DMS 273 (cell line): ENCODE measurements around the gene GID4.

ENCODE experiments used
- DNase-seq: peaks from one replicate; lab custom pipeline; 2025; ENCODE audit not compliant: unreplicated experiment; lab: John Stamatoyannopoulos, UW

The GID4 gene

DNA sequence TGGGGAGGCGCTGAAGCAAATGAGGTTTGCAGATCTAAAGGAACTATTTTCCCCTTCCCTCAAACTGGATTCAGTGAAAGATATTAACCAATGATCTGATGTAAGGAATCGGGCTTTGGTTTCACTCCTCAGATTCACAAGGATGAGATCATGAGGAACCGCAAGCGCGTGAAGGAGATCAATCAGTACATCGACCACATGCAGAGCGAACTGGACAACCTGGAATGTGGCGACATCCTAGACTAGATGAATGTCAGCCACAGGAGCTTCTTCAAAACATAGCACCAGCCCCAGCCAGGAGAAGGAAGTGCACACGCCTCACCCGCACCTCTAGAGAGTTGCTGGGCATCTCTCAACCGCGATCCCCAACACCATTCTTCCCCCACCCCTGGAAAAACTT is 22.8 kb upstream of the GID4 start:
- no peak for DNase-seq

DNA sequence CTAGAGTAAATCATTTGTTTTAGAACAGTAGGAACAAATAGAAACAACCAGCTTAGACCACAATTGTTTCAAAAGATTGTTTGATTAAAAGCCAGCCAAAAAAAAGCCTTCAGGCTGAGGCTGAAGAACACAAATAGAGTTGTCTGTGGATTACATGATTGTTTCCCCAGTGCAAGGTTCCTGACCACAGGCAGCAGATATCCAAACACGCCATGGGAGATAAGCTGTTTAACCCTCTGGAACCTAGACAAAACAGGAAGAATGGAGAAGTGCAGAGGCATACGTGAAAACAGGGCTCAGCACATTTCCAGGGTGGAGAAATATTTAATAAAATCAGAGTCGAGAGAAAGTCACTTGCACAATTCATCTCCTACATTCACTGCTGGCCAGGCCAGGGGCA is 21.2 kb upstream of the GID4 start:
- DNase-seq: no peak

DNA sequence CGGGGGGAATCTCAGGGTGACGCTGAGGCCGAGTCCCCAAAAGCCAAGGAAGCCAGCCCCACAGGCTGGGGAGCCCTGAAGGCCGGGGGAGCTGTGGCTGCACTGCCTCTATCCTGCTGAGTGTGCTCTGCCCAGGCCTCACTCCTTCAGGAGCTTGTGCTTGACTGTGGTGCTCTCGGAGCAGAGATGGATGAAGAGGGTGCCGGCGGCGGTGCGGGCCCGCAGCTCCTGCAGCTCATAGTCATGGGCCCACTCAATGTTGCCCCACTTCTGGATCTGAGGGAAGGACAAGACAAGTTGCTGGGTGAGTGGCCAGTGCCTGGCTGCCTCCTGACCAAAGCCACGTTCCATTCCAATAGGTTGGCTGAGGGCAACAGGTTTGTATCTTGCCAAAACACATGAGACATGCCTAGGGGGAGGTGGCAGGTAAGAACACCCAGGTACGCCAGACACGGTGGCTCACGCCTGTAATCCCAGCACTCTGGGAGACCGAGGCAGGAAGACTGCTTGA is 20.7 kb upstream of the GID4 start:
- no peak for DNase-seq

DNA sequence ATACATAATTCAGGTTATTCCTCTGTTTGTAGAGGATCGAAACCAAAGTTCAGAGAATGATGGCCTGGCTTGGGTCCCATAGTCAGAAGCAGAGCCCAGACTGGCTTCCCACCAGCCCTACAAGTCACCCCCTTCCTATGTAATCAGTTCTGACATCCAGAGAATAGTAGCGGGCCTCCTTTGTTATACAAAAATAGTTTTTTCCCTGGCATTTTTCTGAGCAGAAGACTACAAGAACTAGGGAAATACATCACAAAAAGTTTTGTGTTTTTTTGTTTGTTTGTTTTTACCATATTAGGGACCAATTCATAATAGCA is 19.4 kb upstream of the GID4 start:
- no peak for DNase-seq

- no peak for DNase-seq
Observed at GRCh38 chr17:18020971-18021370, 18.2 kb upstream of the GID4 start.

DNA sequence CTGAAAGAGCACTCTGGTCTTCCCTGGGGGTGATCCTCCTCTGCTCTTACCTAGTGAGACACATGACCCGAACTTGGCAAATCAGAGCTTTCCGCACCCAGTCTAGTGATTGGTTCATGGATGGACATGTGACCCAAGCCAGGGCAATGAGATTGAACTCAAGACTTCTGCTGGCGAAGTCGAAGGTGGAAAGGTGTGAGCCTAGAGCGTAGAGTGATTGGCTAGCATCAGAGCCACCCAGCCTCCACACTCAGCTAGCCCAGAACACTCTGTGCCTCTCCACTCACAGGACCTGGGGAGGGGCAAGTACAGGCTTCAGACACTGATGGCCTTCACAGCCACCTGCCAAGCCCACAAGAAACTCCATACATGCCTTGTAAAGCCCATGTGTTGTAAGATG is 17.8 kb upstream of the GID4 start:
- DNase-seq: peak; percentile 56

- DNase-seq: no peak
Observed at GRCh38 chr17:18025241-18025944, 13.8 kb upstream of the GID4 start.

GRCh38 chr17:18025945-18026776 is 13.0 kb upstream of the GID4 start:
- DNase-seq: peak; percentile 84

DNA sequence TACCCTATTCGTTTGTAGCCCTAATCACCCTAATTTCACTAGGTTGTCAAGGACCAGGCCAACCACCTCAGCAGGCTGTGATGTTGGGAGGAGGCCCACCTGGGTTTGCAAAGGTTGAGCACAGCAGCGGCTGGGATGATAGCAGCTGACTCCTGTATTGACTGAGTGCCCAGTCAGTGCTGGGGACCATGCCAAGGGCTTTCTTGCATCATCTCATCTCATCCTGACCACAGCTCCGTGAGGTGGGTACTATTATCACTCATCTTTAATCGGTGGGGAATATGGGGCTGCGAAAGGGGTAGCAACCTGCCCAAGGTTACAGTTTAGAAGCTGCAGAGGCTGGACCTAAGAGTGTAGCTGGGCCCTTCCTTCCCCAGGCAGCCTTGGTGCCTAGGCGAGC is 11.9 kb upstream of the GID4 start:
- no peak for DNase-seq

DNA sequence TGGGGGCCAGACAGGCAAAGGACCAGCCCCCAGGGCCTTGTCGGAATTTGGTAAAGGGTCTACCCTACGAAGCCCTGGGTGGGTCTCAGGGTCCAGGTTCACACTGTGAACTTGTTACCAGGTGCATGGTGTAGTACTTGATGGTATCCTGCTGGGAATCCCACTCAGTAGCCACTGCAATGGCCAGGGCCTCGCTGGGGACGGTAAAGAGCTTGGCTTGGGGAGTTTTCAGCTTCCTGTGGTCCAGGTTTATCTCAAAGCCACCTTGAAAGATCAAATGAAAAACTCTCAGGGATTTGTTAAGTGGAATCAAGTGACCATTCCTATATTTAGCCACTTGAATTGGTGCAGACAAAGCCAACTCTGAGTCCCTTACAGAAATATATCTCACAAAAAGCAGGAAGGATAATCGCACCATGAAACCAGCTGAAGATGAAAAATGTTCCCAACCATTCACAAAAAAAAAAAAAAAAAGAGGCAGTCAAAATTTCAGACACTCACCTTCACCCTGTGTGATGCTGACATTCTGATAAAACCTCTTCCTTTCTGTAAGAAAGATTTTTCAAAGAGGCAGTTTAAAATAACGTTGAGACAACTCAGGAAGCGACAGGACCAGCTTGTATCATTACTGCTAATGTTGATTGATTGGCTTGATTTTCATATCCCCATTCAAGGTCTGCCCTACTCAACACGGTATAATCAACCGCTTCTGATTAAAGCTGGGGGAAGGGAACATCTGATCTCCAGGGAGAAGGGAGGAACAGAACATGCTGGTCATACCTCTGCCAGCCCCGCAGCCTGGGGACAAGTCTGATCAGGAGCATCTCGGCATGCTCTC is 10.9 kb upstream of the GID4 start:
- DNase-seq: peak; percentile 29

DNA sequence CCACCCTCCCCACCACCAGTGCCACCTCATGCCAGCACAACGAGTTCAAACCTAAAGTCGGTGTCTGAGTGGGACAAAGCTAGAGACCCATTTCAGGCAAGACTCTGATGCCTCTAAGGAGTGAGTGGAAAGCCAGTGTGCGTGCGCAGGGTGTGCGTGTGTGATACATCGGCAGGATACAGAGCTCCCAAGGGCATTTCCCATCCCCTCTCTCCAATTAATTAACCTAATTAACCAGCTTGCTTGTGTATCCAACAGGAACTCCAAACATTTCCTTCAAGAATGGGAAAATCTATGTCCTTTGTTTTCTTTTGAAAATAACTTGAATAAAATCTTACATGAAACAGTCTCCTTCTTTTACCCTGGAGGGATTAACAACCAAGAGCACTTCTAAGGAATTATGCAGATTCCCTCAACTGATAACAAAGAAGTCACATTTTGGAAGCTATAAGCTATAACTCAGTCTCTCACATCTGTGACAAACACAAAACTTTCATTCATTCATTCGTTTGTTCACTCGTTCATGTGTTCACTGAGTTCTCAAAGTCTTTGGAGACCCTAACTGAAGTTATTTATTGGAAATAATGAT is 10.2 kb upstream of the GID4 start:
- DNase-seq: no peak

GRCh38 chr17:18031955-18032354 is 7.3 kb upstream of the GID4 start:
- DNase-seq: no peak

GRCh38 chr17:18033442-18034099 is 5.6 kb upstream of the GID4 start:
- DNase-seq: peak; percentile 89

GRCh38 chr17:18035704-18036103 is 3.5 kb upstream of the GID4 start:
- peak; percentile 38 for DNase-seq

GRCh38 chr17:18037486-18037885 is 1.7 kb upstream of the GID4 start:
- DNase-seq: no peak

DNA sequence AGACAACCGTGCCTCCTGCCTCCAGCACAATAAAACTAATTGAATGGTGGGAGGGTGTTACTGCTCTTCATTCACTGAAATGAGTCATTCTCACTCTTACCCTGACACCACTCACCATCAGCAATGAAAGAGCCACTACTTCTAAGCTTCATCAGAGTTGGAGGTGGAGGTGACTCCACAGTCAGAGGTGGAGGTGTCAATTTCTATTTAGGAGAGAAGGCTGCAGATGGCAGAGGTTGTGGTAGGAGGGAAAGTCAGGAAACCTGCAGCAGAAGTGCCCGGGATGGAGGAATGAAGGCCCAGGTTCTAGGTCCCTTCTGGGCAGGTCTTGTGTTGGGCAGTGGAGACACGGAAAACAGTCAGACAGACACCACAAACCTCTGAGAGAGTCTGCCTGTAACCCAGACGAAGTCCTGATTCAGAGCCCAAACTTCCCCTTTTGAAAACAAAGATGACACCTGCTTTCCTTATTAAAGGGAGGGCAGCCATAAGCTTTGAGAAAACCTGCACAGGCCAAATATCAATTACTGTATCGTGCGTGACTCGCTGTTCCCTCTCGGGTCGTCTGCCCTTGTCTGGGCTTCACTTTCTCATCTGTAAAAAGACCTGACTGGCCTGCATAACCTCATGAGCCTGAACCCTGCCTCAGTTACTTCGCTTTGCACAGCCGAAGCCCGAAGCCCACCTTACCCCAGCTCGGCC is 908 bp upstream of the GID4 start:
- DNase-seq: no peak

DNA sequence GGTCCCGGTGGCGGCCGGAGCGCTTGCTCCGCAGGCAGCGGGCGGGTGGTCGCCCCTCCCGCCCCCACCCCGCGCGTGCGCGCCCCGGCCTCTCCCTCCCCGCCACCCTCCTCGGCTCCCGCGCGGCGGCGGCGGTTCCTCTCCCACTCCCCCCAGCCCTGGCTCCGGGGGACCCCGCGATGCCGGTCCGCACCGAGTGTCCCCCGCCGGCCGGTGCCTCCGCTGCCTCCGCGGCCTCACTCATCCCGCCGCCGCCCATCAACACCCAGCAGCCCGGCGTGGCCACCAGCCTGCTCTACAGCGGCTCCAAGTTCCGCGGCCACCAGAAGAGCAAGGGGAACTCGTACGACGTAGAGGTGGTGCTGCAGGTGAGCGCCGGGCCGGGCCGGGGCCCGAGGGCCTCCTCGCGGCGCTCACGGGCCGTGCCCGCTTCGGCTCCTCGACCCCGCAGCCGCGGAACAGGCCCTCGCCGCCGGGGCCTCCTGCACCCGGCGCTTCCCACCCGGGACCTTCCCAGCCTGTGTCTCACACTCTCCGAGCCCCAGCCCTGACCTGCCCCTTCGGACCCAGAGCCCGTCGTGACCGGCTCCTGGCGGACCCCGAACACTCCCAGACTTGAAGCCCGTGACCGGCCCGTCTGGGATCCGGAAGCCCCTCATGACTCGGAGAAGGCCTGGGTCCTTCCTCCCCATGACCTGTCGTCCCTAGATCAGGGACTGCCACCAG is 490 bp downstream of the GID4 start:
- peak; percentile 67 for DNase-seq

GRCh38 chr17:18040261-18040858 is 1.2 kb downstream of the GID4 start:
- no peak for DNase-seq

DNA sequence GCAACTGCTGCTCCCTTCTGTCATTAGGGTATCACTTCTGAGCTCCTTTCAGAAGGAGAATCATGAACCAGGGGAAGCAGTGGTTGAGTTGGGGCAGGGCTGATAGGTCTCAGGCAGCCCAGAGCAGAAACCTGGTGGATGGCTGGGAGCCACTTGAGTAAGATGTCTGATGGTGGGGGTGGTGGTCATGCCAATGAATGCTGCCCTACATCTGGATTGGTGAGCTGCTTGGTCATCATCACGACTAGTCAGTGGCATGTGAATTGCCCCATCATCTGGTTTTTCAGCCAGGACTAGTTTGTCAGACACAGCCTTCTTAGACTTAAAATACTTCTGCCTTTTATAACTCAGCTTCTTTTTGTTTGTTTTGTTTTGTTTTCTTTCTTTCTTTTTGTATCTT is 2.6 kb downstream of the GID4 start:
- no peak for DNase-seq
